ENCODE measurements around the gene SNAI3.

The SNAI3 gene

GRCh38 chr16:88687676-88688012 is 1.3 kb upstream of the SNAI3 start:
- ATAC-seq: no peak
- TF ChIP-seq CSRNP3 (CRISPR knock-in tag; IDR thresholded peaks at IDR 0.05) (no peak), TCF4 (CRISPR knock-in tag; IDR thresholded peaks at IDR 0.05; ENCODE audit: borderline replicate concordance) (no peak), BACH2 (CRISPR knock-in tag; IDR thresholded peaks at IDR 0.05; ENCODE audit: borderline replicate concordance) (no peak), PPARA (CRISPR knock-in tag; IDR thresholded peaks at IDR 0.05; ENCODE audit: borderline replicate concordance) (no peak), ZFP3 (CRISPR knock-in tag; IDR thresholded peaks at IDR 0.05) (no peak), TSHZ2 (CRISPR knock-in tag; IDR thresholded peaks at IDR 0.05) (no peak), ISL1 (CRISPR knock-in tag; IDR thresholded peaks at IDR 0.05) (no peak), ZFP30 (CRISPR knock-in tag; IDR thresholded peaks at IDR 0.05) (no peak), RARB (CRISPR knock-in tag; IDR thresholded peaks at IDR 0.05) (no peak)

- TF ChIP-seq ZNF8 (CRISPR knock-in tag; IDR thresholded peaks at IDR 0.05): no peak
- no peak for TF ChIP-seq CSRNP3 (CRISPR knock-in tag; IDR thresholded peaks at IDR 0.05)
- TF ChIP-seq RARB (CRISPR knock-in tag; IDR thresholded peaks at IDR 0.05): no peak
- no peak for TF ChIP-seq TSHZ2 (CRISPR knock-in tag; IDR thresholded peaks at IDR 0.05)
- no peak for TF ChIP-seq SNAI2 (CRISPR knock-in tag; IDR thresholded peaks at IDR 0.05)
- no peak for TF ChIP-seq TCF4 (CRISPR knock-in tag; IDR thresholded peaks at IDR 0.05; ENCODE audit: borderline replicate concordance)
- no peak for TF ChIP-seq OSR1 (CRISPR knock-in tag; IDR thresholded peaks at IDR 0.05)
- TF ChIP-seq CREB5 (CRISPR knock-in tag; IDR thresholded peaks at IDR 0.05; ENCODE audit: low read depth): no peak
- TF ChIP-seq CSDC2 (CRISPR knock-in tag; IDR thresholded peaks at IDR 0.05): no peak
- ATAC-seq: no peak
Observed at GRCh38 chr16:88687254-88687576, 908 bp upstream of the SNAI3 start.

- no peak for TF ChIP-seq CSDC2 (CRISPR knock-in tag; IDR thresholded peaks at IDR 0.05)
- TF ChIP-seq TCF4 (CRISPR knock-in tag; IDR thresholded peaks at IDR 0.05; ENCODE audit: borderline replicate concordance): no peak
- TF ChIP-seq BACH2 (CRISPR knock-in tag; IDR thresholded peaks at IDR 0.05; ENCODE audit: borderline replicate concordance): no peak
- no peak for TF ChIP-seq ZNF565 (CRISPR knock-in tag; conservative IDR thresholded peaks at IDR 0.05; ENCODE audit: low read depth)
- no peak for TF ChIP-seq ZFP30 (CRISPR knock-in tag; IDR thresholded peaks at IDR 0.05)
- no peak for TF ChIP-seq ESRRG (CRISPR knock-in tag; IDR thresholded peaks at IDR 0.05)
- TF ChIP-seq ZNF8 (CRISPR knock-in tag; IDR thresholded peaks at IDR 0.05): no peak
- ATAC-seq: peak; percentile 45
Observed at GRCh38 chr16:88686062-88686438, 257 bp downstream of the SNAI3 start.

GRCh38 chr16:88685156-88686061 is 898 bp downstream of the SNAI3 start:
- ATAC-seq: peak; percentile 31
- TF ChIP-seq ZNF8 (CRISPR knock-in tag; IDR thresholded peaks at IDR 0.05): no peak
- TF ChIP-seq ZFP3 (CRISPR knock-in tag; IDR thresholded peaks at IDR 0.05): no peak
- TF ChIP-seq PATZ1 (CRISPR knock-in tag; IDR thresholded peaks at IDR 0.05; ENCODE audit: borderline replicate concordance): no peak
- TF ChIP-seq SNAI2 (CRISPR knock-in tag; IDR thresholded peaks at IDR 0.05): no peak
- no peak for TF ChIP-seq BACH2 (CRISPR knock-in tag; IDR thresholded peaks at IDR 0.05; ENCODE audit: borderline replicate concordance)
- TF ChIP-seq ZNF70 (CRISPR knock-in tag; IDR thresholded peaks at IDR 0.05): no peak
- TF ChIP-seq TCF4 (CRISPR knock-in tag; IDR thresholded peaks at IDR 0.05; ENCODE audit: borderline replicate concordance): no peak
- TF ChIP-seq ZNF565 (CRISPR knock-in tag; conservative IDR thresholded peaks at IDR 0.05; ENCODE audit: low read depth): no peak
- TF ChIP-seq ISL1 (CRISPR knock-in tag; IDR thresholded peaks at IDR 0.05): no peak
